ENCODE results near the gene GPR153.
"Not testable (repeated sequence)": the region's sequence is repeated elsewhere in the genome, so short reads cannot be mapped to it uniquely, and the experiment has no call there.

The GPR153 gene

DNA sequence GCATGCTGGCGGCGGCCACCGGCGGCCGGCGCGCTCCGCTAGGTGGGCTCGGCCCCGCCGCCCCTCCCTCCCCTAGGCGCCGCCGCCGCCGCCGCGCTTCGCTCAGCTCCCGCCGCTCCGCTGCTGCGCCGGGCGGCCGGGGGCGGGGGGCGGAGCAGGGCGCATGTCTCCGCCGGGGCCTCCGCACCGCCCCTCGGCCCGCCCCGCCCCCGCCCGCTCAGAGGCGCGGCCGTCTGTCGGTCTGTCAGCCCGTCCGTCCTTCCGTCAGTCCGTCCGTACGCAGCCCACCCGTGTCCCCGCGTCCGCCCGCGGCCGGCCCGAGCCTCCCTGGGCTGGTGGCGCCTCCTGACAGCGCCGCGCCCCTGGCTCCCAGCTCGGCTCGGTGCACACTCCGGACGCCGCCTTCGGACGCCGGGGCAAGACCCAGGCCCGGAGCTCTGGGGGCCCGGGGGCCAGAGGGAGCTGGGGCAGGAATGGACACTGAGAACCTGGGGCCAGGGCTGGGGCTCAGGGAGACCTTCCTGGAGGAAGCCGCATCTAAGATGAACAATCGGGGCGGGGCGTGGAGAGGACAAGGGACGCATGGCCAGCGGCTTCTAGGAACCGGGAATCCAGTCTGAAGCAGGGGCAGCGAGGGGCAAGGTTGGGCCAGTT lies at the start of gene GPR153:
GPR153 (minus strand) TSS at position 138 of the 654 bp plus-strand sequence. CDS start 6,193 bp downstream, outside the sequence.
- DNase-seq, result peak; percentile 53

GRCh38 chr1:6310116-6310848 lies 49.4 kb upstream of the GPR153 start:
- no peak for DNase-seq

DNA sequence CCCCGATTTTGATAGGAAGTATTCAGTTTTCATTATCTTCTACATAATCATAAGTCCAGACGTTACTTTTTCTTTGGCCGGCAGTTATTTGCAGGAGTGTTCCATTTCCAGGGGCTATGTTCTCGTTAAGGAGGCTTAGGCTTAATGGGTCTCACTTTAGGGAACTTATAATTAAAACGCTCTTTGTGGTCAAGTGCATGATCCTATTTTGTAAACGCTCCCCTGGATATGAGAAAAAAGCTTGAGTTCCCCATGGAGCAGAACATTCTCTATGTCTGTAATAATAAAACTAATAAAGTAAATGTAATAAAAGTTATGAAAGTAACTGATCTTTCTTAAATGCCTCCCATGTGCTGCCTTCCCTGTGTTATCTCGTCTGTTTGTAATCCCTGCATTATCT lies 48.7 kb upstream of the GPR153 start:
- DNase-seq, result no peak

GRCh38 chr1:6308449-6308848 lies 47.6 kb upstream of the GPR153 start:
- DNase-seq, result no peak

GRCh38 chr1:6307682-6308081 lies 46.8 kb upstream of the GPR153 start:
- DNase-seq, result not testable (repeated sequence)

- no peak for DNase-seq
Measured at GRCh38 chr1:6307099-6307498, 46.2 kb upstream of the GPR153 start.

DNA sequence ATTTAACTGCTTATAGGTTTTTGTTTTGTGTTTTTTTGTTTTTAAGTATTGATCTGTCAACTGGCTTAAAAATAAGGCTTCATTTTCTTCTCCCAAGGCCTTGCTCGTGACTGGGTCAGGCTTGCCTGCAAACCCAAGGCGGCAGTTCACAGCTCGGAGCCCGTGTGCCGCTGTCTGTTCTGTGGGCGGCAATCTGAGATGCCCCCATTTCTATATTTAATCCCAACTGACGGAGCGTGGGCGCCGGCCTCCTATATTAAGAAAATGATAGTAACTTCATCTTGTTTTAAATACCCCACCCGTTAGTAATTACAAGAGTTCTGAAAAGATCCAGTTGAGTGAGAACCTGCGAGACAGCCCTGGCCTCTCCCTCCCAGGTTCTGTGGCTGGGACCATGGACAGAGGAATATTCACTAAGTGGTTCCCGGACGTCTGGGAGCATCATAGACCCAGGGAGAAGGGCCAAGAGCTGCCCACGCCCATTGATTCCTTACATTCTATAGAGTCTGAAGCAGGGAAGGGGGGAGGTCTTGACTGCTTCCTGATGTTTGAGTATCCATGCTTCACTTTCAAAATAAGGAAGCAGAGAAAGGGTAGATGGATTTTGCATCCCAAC lies 42.6 kb upstream of the GPR153 start:
- no peak for DNase-seq

- DNase-seq, result no peak
Measured at GRCh38 chr1:6302568-6302967, 41.7 kb upstream of the GPR153 start.

DNA sequence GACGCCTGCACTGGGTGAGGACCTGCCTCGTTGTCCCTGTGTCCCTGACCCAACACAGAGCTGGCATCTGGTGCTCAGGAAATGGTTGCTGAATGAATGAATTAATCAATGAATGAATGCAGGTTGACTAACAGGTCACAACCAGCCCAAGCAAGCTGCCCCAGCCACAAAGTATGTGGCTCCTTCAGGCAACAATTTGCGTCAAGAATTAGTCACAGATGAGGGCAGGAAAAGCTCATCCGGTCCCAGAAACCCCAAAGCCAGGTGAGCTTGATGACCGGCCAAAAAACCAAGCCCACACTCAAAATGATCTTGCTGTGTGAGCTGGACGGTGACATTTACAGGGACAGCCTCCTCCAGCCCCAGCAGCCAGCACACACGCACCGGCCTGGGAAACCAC lies 40.6 kb upstream of the GPR153 start:
- no peak for DNase-seq

- DNase-seq, result no peak
Measured at GRCh38 chr1:6300342-6301048, 39.6 kb upstream of the GPR153 start.

DNA sequence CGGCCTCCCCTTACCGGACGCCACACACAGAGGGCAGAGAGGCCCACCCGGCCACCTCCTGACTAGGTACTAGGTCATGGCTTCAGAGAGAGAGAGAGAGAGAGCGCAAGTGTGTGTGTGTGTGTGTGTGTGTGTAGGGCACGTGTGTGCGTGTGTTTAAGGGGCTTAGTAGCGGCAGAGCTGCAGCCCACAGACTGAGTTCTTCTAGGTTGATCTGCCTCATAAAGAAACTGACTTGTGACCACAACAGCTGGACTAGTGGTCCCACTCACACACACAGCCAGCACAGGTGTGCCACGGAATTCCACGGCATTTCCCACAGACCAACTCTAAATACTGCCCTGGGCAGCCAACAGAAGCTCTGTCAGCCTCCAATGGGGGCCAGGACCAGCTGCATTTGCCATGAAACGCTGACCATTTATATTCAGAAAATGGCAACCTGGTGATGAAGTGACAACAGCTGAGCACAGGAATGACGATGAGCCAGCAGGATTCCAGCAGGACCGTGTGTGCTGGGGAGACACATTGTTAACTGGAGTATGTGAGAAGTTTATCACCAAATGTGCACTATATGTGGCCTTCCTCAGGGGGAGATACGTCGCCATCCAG lies 38.8 kb upstream of the GPR153 start:
- no peak for DNase-seq

DNA sequence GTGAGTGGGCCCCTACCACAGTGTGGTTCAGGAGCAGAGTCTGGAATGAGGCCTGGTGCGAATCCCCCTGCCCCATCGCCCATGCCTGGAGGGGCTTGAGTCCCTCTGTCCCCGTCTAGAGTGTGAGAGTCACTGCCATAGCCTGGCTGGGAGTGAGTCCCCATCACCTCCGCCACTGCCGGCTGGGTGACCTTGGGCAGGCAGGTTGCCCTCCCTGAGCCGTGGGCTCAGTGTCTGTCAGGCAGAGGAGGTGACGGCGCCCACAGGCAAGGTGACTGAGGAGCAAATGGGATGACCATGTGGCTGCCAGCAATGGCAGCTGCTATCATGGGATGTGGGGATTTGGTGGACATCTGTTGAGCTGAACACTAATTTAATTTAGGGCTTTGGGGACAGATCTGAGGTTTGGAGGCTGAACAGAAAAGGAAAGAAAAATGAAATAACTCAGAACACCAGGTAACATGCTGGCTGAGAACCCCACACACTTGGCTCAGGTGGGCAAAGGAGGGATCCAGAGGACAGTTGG lies 38.1 kb upstream of the GPR153 start:
- DNase-seq, result no peak

GRCh38 chr1:6298530-6298929 lies 37.6 kb upstream of the GPR153 start:
- DNase-seq, result no peak

GRCh38 chr1:6295910-6296309 lies 35.0 kb upstream of the GPR153 start:
- DNase-seq, result no peak

- no peak for DNase-seq
Measured at GRCh38 chr1:6294890-6295556, 34.1 kb upstream of the GPR153 start.

- no peak for DNase-seq
Measured at GRCh38 chr1:6294080-6294889, 33.4 kb upstream of the GPR153 start.

DNA sequence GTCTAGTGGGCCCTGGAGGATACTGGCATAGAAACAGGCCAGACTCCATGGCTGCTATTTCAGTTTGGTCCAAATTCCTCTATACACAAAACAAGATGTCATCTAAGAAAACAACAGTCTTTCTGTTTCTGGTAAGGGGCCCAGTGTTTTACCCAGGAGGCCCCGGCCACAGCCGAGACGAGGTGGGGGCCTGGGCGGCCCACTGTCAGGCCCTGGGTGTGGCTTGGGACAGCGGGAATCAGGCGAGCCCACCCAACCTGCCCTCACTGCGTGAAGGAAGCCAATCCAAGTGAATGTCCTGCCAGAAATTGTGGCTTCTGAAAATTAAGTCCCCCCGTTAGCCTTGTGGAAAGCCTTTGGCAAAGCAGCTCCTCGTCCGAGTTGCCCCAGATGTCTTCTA lies 31.2 kb upstream of the GPR153 start:
- DNase-seq, result no peak

- DNase-seq, result no peak
Measured at GRCh38 chr1:6288665-6289064, 27.8 kb upstream of the GPR153 start.

- DNase-seq, result no peak
Measured at GRCh38 chr1:6288026-6288425, 27.1 kb upstream of the GPR153 start.

GRCh38 chr1:6287431-6287886 lies 26.6 kb upstream of the GPR153 start:
- DNase-seq, result no peak

- DNase-seq, result no peak
Measured at GRCh38 chr1:6287029-6287428, 26.1 kb upstream of the GPR153 start.
